SK-N-SH treated with all-trans-retinoic acid at 6 μM for 48 hours (cell line): ENCODE data around the gene CYP2S1.

Experiments
- ATAC-seq: fragments of 200-7000 bp; cut with Tn5 transposase; 3 replicates; pipeline ENCODE4 v1.9.1; 2020; ENCODE audit warnings: mild to moderate bottlenecking, moderate library complexity
- ARNTL ChIP-seq: fragments of 450-650 bp; formaldehyde crosslinking; IDR thresholded peaks from 2 replicates; pipeline ENCODE4 v1.5.0; 2020; ENCODE audit warnings: low read depth, mild to moderate bottlenecking, moderate library complexity, borderline replicate concordance
- BACH2 ChIP-seq: fragments of 250-450 bp; sonication (Bioruptor Pico); IDR thresholded peaks from 2 replicates; pipeline ENCODE4 v1.9.0; 2021; ENCODE audit warnings: mild to moderate bottlenecking, borderline replicate concordance
- CREB5 ChIP-seq: fragments of 250-450 bp; sonication (Bioruptor Pico); IDR thresholded peaks from 2 replicates; pipeline ENCODE4 v1.5.1; 2020; ENCODE audit warnings: low read depth, mild to moderate bottlenecking, moderate library complexity
- CSDC2 ChIP-seq: fragments of 250-450 bp; sonication (Bioruptor Pico); IDR thresholded peaks from 2 replicates; pipeline ENCODE4 v1.5.0; 2020; ENCODE audit warnings: mild to moderate bottlenecking, moderate library complexity
- CSRNP3 ChIP-seq: fragments of 250-450 bp; sonication (Bioruptor Pico); IDR thresholded peaks from 2 replicates; pipeline ENCODE4 v1.5.1; 2021; ENCODE audit warnings: mild to moderate bottlenecking, moderate library complexity
- GLIS3 ChIP-seq: fragments of 250-450 bp; sonication (Bioruptor Pico); IDR thresholded peaks from 2 replicates; pipeline ENCODE4 v1.5.0; 2020; ENCODE audit warnings: mild to moderate bottlenecking, moderate library complexity
- ISL1 ChIP-seq: fragments of 250-450 bp; sonication (Bioruptor Pico); IDR thresholded peaks from 2 replicates; pipeline ENCODE4 v2.1.2; 2022; ENCODE audit warnings: mild to moderate bottlenecking, moderate library complexity
- OSR1 ChIP-seq: fragments of 250-450 bp; sonication (Bioruptor Pico); IDR thresholded peaks from 2 replicates; pipeline ENCODE4 v1.8.0; 2022; ENCODE audit warnings: moderate library complexity, mild to moderate bottlenecking, inconsistent platforms
- PPARA ChIP-seq: fragments of 250-450 bp; sonication (Bioruptor Pico); IDR thresholded peaks from 2 replicates; pipeline ENCODE4 v1.5.0; 2020; ENCODE audit warnings: mild to moderate bottlenecking, borderline replicate concordance
- SNAI2 ChIP-seq: fragments of 250-450 bp; sonication (Bioruptor Pico); IDR thresholded peaks from 2 replicates; pipeline ENCODE4 v1.5.0; 2020; ENCODE audit warnings: mild to moderate bottlenecking, moderate library complexity
- TCF4 ChIP-seq: fragments of 250-450 bp; sonication (Bioruptor Pico); IDR thresholded peaks from 2 replicates; pipeline ENCODE4 v1.8.0; 2021; ENCODE audit warnings: mild to moderate bottlenecking, moderate library complexity, borderline replicate concordance
- TOX ChIP-seq: fragments of 250-450 bp; sonication (Bioruptor Pico); IDR thresholded peaks from 2 replicates; pipeline ENCODE4 v1.8.0; 2021; ENCODE audit warnings: mild to moderate bottlenecking, moderate library complexity, borderline replicate concordance
- ZC3H10 ChIP-seq: fragments of 250-450 bp; sonication (Bioruptor Pico); IDR thresholded peaks from 2 replicates; pipeline ENCODE4 v1.5.1; 2021; ENCODE audit warnings: mild to moderate bottlenecking, moderate library complexity
- ZFP3 ChIP-seq: fragments of 250-450 bp; sonication (Bioruptor Pico); IDR thresholded peaks from 2 replicates; pipeline ENCODE4 v1.5.0; 2020; ENCODE audit warnings: mild to moderate bottlenecking, moderate library complexity
- ZNF565 ChIP-seq: fragments of 450-650 bp; formaldehyde crosslinking; conservative IDR thresholded peaks from 2 replicates; pipeline ENCODE4 v1.5.0; 2020; ENCODE audit warnings: low read depth, mild to moderate bottlenecking, moderate library complexity
- ZNF70 ChIP-seq: fragments of 450-650 bp; formaldehyde crosslinking; IDR thresholded peaks from 2 replicates; pipeline ENCODE4 v1.5.0; 2020; ENCODE audit warnings: mild to moderate bottlenecking, moderate library complexity
- ZNF8 ChIP-seq: fragments of 450-650 bp; formaldehyde crosslinking; IDR thresholded peaks from 2 replicates; pipeline ENCODE4 v1.5.0; 2020; ENCODE audit warnings: mild to moderate bottlenecking, moderate library complexity
- TF ChIP-seq, protein P1 (sequence below): fragments of 250-450 bp; sonication (Bioruptor Pico); IDR thresholded peaks from 2 replicates; pipeline ENCODE4 v1.8.0; 2021; ENCODE audit warnings: low read depth, mild to moderate bottlenecking, moderate library complexity, borderline replicate concordance
- TF ChIP-seq, protein P2 (sequence below): fragments of 250-450 bp; sonication (Bioruptor Pico); IDR thresholded peaks from 2 replicates; pipeline ENCODE4 v1.8.0; 2020; ENCODE audit warnings: mild to moderate bottlenecking, moderate library complexity, borderline replicate concordance

Gene CYP2S1

DNA sequence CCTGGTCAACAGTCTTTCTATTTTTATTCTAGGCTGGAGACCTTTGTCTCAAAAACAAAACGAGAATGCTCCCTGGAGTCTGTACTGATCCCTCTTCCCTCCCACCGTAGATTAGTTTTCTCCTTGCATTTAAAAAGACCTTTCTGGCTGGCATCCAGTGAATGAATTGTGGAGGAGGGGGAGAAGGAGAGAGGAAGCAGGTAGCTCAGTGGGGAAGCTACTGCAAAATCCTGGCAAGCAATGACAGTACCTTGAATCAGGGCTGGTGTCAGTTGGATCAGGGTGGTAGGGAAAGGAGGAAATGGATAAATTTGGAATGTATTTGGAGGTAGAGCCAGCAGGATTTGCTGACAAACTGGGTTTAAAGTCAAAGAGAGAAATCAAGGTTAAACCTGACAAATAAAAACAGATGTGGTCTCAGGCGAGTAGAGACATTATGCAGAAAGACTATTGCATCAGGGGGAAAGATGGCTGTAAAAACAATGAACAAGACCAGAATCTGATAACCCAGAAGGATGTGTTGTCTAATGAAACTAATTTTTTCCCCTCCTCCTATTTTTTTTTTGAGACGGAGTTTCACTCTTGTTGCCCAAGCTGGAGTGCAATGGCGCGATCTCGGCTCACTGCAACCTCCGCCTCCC lies 3.5 kb upstream of the CYP2S1 start:
- no peak for ATAC-seq
- TF ChIP-seq TOX (CRISPR knock-in tag) (no peak), SNAI2 (no peak), PPARA (CRISPR knock-in tag) (no peak)

DNA sequence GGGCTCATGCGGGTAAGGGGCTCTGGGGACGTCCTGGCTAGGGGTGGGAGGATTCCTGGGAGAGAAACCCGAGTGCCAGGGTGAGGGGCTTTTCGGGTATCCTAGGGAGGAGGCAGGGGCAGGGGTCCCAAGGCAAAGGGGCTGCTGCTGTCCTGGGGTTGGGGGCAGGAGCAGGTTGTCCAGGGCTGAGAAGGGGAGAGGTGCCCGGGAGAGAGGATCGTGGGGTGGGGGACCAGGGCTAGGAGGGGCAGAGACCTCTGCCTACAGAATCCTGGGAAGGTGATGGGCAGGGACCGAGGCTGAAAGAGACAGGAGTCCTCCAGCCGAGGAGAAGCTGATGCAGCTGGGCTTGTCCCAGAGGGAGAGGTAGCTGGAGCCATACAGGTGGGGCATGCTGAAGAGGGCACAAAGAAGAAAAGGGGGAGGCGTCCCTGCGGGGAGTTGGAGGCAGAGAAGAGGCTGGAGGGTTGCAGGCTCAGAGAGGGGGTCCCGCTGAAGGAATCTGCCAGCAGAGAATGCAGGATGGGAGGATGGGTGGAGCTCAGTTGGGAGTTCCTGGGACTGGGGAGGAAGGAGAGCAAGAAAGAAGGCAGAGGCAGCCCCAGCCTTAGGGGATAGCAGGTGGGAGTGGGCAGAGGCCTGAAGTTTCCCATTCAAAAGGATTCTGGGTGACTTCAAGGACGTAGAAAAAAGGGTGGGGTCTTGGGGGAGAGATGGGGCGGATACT lies 574 bp downstream of the CYP2S1 start:
- no peak for TF ChIP-seq PPARA (CRISPR knock-in tag)
- TF ChIP-seq, protein P1, sequence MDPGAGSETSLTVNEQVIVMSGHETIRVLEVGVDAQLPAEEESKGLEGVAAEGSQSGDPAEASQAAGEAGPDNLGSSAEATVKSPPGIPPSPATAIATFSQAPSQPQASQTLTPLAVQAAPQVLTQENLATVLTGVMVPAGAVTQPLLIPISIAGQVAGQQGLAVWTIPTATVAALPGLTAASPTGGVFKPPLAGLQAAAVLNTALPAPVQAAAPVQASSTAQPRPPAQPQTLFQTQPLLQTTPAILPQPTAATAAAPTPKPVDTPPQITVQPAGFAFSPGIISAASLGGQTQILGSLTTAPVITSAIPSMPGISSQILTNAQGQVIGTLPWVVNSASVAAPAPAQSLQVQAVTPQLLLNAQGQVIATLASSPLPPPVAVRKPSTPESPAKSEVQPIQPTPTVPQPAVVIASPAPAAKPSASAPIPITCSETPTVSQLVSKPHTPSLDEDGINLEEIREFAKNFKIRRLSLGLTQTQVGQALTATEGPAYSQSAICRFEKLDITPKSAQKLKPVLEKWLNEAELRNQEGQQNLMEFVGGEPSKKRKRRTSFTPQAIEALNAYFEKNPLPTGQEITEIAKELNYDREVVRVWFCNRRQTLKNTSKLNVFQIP, result no peak
- no peak for TF ChIP-seq ZNF70
- TF ChIP-seq CSDC2 (CRISPR knock-in tag), result no peak
- no peak for TF ChIP-seq ZNF565 (CRISPR knock-in tag)
- no peak for TF ChIP-seq ZFP3 (CRISPR knock-in tag)
- no peak for TF ChIP-seq OSR1 (CRISPR knock-in tag)
- TF ChIP-seq CSRNP3, result no peak
- TF ChIP-seq ISL1, result no peak
- TF ChIP-seq ZNF8 (CRISPR knock-in tag), result no peak
- no peak for TF ChIP-seq ZC3H10 (CRISPR knock-in tag)
- no peak for TF ChIP-seq TCF4
- TF ChIP-seq BACH2, result no peak
- no peak for ATAC-seq

- no peak for ATAC-seq
- TF ChIP-seq PPARA (CRISPR knock-in tag), result no peak
- no peak for TF ChIP-seq ZC3H10 (CRISPR knock-in tag)
- TF ChIP-seq CSDC2 (CRISPR knock-in tag), result no peak
- no peak for TF ChIP-seq ISL1
- no peak for TF ChIP-seq ZNF8 (CRISPR knock-in tag)
- no peak for TF ChIP-seq ZFP3 (CRISPR knock-in tag)
- no peak for TF ChIP-seq TOX (CRISPR knock-in tag)
- no peak for TF ChIP-seq BACH2
- no peak for TF ChIP-seq OSR1 (CRISPR knock-in tag)
- no peak for TF ChIP-seq ZNF70
- no peak for TF ChIP-seq CREB5 (CRISPR knock-in tag)
- TF ChIP-seq SNAI2, result no peak
- no peak for TF ChIP-seq ZNF565 (CRISPR knock-in tag)
- TF ChIP-seq CSRNP3, result no peak
- no peak for TF ChIP-seq ARNTL
- TF ChIP-seq, protein P1, result no peak
- TF ChIP-seq, protein P2, sequence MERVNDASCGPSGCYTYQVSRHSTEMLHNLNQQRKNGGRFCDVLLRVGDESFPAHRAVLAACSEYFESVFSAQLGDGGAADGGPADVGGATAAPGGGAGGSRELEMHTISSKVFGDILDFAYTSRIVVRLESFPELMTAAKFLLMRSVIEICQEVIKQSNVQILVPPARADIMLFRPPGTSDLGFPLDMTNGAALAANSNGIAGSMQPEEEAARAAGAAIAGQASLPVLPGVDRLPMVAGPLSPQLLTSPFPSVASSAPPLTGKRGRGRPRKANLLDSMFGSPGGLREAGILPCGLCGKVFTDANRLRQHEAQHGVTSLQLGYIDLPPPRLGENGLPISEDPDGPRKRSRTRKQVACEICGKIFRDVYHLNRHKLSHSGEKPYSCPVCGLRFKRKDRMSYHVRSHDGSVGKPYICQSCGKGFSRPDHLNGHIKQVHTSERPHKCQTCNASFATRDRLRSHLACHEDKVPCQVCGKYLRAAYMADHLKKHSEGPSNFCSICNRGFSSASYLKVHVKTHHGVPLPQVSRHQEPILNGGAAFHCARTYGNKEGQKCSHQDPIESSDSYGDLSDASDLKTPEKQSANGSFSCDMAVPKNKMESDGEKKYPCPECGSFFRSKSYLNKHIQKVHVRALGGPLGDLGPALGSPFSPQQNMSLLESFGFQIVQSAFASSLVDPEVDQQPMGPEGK (CRISPR knock-in tag), result no peak
- TF ChIP-seq GLIS3 (CRISPR knock-in tag), result no peak
- TF ChIP-seq, all 23 proteins: peak for 0
Observed at GRCh38 chr19:41194157-41194552, 1.1 kb downstream of the CYP2S1 start.
